ENCODE data around the gene SEMA4F.
"Not testable (repeated sequence)": the region's sequence is repeated elsewhere in the genome, so short reads cannot be mapped to it uniquely, and the experiment has no call there.

Gene SEMA4F, protein sequence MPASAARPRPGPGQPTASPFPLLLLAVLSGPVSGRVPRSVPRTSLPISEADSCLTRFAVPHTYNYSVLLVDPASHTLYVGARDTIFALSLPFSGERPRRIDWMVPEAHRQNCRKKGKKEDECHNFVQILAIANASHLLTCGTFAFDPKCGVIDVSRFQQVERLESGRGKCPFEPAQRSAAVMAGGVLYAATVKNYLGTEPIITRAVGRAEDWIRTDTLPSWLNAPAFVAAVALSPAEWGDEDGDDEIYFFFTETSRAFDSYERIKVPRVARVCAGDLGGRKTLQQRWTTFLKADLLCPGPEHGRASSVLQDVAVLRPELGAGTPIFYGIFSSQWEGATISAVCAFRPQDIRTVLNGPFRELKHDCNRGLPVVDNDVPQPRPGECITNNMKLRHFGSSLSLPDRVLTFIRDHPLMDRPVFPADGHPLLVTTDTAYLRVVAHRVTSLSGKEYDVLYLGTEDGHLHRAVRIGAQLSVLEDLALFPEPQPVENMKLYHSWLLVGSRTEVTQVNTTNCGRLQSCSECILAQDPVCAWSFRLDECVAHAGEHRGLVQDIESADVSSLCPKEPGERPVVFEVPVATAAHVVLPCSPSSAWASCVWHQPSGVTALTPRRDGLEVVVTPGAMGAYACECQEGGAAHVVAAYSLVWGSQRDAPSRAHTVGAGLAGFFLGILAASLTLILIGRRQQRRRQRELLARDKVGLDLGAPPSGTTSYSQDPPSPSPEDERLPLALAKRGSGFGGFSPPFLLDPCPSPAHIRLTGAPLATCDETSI

DNA sequence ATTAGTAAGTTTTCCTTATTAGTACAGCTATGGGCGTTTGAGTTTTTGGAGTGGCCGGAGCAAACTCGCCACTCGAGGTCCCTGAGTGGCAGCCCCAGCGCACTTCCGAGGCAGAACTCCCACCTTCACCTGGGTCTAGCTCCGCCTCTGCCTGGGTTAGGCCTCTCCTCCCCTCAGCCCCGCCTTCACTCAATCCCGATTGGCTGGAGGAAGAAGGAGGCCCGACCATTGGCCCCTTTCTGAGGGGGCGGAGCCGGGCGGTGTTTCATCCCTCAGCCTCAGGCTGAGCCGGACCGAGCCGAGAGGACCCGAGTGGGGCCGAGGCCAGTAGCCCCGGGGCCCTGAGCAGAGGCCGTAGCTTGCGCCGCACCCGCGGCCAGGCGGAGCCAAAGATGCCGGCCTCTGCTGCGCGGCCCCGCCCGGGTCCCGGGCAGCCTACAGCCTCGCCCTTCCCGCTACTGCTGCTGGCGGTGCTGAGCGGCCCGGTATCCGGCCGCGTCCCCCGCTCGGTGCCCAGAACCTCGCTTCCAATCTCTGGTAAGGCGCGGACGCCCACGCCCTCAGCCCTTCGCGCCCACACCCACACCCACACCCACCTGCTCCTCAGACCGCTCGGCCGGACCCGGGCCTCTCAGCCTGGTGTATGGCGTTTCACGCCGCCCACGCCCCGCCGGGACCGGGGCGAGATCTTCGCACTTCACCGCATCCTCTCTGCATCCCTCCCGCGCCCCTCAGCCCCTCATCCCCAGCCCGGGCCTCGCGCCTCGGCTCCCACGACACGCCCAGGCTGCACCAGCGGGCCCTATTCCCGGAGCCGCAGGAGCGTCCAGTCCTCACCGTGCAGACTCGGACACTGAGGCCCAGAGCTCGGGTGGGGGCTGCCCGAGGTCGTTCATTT, at the start of gene SEMA4F:
Gene SEMA4F, plus strand, starts transcription at position 263 of the 898 bp plus-strand sequence. Its CDS starts 130 bp downstream, at position 393.
- peak; percentile 80 for DNase-seq (ENCODE audit: low read depth, low spot score)

DNA sequence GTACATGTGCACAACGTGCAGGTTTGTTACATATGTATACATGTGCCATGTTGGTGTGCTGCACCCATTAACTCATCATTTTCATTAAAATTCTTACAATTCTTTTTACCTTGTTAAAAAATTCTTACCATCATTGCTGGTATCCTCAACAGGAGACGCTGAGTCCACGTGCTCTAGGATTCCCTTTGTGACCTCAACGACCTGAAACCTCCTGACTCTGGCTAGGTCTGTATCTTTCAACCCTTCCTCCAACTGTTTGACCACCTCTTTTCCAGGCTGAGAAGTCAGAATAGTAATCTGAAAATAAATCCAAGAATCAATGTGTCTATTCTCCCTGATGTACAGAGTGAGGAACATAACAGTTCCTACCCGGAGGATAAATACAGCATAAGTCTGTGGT, 47.1 kb upstream of the SEMA4F start:
- DNase-seq (ENCODE audit: low read depth, low spot score) = no peak

DNA sequence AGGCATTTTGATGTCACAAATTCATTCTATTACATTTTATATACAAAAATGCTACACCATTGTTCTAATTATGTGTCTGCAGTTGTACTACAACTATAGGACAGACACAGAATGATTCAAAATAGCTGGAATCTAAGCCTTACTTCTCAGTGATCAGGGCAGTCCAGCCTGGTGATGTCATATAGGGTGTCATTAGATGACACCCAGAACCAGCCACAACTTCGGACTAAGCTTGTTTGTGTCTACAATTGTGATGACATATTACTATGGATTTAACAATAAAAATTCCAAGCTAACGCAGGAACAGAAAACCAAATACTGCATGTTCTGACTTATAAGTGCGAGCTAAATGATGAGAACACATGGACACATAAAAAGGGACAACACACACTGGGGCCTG, 36.9 kb upstream of the SEMA4F start:
- no peak for DNase-seq (ENCODE audit: low read depth, low spot score)

DNA sequence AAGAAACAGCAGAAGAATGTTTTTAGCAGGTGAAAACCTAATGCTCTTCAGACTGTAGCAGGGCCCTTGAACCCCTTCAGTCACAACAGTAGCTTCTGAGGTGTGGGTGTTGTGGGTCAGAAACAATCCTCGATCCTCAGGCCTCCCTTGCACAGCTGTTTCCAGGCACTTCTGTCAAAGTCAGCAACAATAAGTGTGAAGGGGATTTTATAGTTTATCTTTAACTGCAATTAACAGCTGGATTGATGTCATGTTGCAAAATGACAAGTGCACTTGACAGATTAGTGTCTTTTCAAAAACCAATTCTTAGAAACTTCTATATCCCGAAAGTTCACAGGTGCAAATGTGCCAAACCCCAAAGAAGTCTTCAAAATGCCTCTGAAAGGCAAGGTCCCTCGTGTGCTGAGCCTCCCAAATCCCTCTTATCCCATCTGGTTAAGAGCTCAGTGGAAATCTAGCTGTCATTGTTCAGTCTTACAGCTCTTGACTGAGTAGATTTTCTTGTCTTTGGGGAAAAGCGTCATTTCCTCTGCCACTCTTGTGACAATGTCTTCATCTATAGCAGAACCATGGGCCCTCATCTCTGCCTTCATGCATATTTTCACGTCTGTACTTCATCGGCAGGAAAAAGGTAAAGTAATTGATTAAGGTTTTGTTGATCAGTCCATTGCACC, 35.5 kb upstream of the SEMA4F start:
- DNase-seq (ENCODE audit: low read depth, low spot score) = no peak

DNA sequence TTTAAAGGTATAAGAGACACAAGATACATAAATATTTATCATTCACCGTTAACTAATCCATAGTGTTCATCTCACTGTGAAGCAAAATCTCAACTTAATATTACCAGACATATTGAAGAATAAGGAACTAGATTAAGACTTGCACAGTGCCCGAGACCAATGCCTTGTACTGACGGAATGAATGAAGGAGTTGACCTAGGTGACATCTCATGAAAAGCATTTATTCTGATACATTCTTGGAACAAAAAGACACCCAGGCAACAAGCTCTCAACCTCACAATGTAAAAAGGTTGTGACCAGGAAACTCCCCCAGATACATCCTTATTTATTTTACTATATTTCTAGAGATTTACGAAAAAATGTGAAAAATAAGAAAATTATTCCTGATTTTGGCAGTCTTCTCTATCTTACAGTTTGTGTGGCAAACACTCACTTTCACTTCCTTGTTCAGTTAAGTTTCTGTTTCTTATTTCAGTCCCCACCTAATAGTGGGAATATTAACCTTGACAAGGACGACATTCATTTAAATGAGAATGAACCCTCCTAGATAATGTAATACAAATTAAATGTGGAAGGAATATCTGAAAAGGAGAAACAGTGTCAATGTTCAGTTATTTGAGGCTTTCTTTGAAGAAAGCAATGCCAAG, 34.3 kb upstream of the SEMA4F start:
- no peak for DNase-seq (ENCODE audit: low read depth, low spot score)

DNA sequence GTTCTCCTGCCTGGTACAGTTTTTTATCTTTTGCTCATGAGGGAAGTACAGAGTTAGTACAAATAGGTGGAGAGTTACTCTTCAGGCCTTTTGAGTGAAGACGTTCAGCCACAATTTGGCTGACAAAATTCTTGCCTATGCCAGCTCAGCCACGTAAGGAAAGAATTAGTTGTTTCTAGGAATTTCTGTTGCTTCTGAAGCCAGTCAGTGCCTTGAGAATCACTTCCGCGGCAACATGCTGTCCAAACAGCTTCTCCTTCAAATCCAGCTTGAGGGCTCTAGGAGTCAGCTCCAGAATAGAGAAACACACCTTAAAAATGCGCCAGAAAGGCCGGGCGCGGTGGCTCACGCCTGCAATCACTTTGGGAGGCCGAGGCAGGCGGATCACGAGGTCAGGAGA, 33.4 kb upstream of the SEMA4F start:
- DNase-seq (ENCODE audit: low read depth, low spot score) = no peak

DNA sequence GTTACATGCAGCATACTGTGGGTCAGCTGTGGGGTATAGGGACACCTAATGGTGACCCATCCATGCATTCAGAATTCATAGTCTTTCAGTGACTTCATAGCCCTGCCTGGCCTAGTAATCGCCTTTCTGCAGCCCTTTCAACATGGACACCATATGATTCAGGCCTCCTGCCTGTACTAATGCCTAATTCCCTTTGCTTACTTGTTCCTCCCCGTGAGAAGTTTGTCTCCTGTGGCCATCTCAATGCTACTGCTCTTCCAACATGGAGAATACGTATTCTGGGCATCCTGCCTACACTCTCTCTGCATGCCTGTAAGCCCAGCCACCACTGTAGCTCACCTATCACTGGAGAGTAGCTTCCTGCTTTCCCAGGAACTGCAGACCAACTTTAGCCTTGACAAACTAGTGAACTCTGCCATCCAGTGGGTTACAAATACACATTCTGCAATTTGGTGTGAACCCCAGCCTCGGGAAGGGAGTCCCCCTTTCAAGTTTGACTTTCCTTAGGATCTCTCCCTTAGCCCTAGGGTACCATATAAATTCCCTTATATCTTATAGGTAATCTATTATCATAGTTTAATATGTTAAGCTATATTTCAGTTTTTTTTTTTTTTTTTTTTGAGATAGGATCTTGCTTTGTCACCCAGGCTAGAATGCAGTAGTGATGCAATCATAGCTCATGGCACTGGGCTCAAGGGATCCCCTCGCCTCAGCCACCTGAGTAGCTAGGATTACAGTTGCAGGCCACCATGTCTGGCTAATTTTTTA, 28.2 kb upstream of the SEMA4F start:
- no peak for DNase-seq (ENCODE audit: low read depth, low spot score)

DNA sequence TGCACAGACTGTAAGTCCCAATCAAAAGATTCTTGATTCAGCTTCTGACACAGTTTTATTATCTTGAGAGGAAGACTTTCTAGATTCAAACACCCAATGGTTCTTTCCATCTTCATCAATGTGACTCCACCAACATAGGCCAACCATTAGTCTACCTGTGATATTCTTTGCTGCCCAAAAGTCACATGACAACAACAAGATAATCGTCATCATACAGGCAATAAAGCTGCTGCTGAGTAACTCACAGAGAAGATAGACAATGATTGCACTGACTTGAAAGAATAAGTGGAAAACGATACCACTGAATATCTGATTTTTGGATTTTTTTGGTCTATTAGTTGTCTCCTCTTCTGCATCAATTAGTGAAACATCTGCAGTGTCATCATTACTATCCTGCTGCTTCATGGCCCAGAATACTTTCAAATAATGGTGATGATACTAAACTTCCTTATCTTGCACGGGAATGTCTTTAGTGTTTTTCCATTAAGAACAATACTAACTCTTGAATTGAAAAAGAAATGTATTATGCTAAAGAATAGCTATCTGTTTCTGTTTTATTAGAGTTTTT, 25.4 kb upstream of the SEMA4F start:
- DNase-seq (ENCODE audit: low read depth, low spot score) = no peak

DNA sequence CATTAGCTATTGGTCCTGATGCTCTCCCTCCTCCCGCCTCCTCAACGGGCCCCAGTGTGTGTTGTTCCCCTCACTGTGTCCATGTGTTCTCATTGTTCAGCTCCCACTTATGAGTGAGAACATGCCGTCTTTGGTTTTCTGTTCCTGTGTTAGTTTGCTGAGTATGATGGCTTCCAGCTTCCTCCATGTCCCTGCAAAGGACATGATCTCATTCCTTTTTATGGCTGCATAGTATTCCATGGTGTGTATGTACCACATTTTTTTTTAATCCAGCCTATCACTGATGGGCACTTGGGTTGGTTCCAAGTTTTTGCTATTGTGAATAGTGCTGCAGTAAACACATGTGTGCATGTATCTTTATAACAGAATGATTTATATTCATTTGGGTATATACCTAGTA, 23.6 kb upstream of the SEMA4F start:
- not testable (repeated sequence) for DNase-seq (ENCODE audit: low read depth, low spot score)

DNA sequence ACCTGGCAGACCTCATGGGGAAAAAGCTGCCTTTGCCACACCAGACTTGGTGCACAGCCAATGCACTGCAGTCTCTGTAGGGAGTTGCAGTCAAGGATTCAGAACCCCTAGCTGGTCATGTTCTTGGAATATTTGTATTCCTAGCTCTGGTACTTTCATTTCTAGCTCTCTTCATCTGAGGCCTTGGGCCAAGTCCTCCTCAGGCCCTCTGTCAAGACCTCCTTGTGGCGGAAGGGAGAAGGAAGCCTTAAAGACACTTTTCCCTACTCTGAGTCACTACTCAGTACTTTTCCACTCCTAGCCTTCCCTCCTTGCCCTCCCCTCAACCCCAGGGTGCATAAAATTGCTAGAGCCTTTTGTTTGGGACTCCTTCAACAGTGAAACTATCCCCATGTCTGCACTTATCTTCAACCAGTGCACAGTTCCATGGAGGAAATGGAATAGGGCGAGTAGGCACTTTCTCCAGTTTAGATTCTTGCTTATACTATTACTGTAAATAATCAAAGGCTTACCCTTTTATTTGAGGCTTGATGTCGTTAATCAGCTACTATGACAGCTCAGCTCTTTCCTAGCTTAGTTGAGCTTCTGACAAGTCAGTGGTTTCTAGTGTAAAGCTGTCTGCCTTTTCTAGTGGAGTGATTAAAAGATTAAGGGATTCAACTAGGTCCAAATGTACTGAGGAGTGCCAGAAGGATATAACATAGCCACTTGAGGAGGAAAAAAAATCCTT, 21.7 kb upstream of the SEMA4F start:
- no peak for DNase-seq (ENCODE audit: low read depth, low spot score)

DNA sequence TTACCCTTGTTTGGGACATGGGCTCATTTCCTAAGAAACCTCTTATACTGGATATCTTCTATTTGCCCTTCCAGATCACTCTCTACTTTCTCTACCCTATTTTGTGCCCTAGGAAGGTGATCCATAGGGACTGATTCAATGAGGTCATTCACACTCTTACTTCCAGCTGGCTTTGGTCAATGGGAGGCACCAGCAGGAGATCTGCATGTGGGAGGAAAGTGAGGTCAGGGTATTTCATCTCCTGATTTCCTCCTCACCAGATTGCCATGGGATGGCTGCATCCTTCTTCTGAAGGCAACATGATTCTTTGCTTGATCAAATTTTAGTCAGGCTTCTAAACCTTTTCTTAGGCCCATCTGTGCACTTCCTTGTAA, 21.1 kb upstream of the SEMA4F start:
- no peak for DNase-seq (ENCODE audit: low read depth, low spot score)

DNA sequence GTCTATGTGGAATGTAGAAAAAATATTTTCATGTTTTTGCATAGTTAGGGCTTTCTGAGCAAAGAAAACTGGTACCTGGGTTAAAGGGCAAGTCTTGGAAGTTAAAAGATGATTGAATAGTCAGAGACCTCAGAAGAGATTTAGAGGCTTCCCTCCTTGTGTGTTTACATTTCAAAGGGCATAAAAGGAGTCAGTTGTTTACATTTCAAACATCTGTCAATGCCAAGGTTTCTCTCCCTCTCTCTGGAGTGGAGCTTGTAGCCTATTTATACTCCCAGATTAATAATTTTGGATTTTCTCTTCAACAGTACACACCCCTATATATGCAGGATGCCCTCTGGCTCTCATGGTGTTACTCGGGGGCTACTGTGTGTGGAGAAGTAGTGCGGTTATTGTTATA, 14.5 kb upstream of the SEMA4F start:
- DNase-seq (ENCODE audit: low read depth, low spot score) = no peak

DNA sequence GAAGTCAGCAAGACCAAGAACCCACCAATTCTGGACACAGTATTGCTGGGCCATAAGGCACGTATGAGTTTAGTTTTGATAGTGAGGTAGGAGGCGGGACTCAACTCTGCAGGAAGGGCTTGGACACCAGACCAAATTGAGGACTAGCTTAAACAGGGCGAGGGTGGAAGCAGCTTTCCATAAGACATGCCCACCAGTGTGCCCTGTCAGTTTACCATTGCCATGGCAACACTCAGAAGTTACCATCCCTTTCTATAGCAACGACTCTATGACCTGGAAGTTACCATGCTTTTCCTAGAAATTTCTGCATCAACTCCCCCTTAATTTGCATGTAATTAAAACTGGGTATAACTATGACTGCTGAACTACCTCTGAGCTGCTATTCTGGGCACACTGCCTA, 8.7 kb upstream of the SEMA4F start:
- DNase-seq (ENCODE audit: low read depth, low spot score) = no peak

DNA sequence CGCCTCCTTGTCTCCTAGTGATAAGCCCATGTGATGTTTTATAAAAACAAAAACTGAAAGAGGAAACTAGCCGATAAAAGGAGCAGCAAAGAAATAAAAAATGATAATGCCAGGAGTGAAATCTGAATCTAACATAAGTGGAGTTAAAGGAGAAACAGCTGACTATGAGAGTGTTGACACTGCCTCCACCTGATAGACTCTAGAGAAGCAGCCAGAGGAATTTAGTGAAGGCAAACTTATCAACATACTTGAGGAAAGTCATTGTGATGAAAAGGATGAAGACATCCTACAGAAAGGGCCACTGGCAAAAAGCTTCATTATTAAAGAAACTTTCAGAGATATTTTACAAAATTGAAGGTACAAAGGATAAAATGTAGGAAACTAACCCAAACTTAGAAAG, 7.8 kb upstream of the SEMA4F start:
- DNase-seq (ENCODE audit: low read depth, low spot score) = no peak

DNA sequence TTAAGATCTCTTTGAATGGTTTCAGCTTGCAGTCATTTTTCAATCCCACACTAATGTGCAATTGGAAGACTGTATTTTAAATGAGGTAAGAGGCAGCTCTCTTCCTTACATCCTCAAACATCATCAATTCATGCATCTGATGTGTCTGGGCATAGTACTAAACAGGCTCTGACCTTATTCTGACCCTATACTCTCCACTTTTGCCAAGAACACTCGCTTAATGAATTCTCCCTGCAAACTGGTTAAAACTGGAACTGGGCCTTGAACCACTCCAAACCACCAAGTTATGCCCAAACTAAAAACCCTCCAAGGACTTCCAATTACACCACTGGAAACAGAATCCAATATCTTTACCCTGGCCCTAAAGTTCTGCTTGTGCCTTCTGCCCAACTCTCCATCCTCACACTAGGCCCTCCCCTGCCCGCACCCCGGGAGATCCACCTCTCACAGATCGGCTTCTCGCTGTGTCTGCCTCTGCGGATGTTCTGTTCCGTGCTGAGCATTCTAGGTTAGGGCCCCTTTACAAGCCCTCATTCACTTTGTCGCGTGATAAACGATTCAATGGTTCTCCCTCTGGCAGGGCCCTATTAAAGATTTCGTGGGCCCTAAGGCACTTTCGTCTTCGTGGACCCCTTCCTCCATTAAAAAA, 7.1 kb upstream of the SEMA4F start:
- DNase-seq (ENCODE audit: low read depth, low spot score) = no peak

DNA sequence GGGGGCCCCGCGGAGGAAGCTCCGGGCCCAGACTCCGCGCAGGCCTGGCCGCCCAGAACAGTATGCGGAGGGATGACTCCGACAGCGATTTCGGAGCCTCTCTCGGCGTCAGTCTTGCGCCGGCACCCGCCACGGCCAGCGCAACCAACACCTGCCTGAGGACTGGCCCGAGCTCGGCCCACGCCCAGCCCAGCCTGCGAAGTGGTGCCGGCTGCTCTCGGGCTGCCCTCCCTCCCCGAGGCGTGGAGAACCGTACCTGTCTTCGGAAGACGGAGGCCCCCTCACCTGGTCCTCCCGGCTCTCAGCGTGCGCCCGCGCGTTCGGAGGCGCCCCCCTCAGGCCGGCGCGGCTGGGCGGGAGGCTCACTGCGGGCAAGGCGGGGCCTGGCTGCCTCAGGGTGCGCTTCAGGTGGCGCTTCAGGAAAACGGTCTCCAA, 6.0 kb upstream of the SEMA4F start, which contains the start of gene M1AP:
Gene M1AP, minus strand, starts transcription at position 322 of the 435 bp plus-strand sequence. CDS start 8,055 bp downstream, outside the sequence.
- DNase-seq (ENCODE audit: low read depth, low spot score) = no peak

DNA sequence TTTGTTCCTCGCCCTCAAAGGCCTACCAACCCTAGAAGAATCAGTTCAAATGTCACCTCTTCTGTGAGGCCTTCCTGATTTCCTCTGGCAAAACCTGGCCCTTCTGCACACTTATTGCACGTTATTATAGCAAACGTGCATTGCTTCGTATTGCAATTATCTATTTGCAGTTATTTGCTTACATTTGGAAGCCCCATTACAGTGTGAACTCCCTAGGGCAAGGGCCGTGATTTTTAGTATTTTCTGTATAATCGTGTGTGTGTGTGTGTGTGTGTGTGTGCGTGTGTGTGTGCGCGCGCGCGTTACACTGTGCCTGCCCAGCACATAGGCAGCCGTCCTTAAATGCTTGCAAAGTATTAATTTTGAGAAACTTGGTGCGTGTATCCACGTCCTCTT, 460 bp upstream of the SEMA4F start:
- no peak for DNase-seq (ENCODE audit: low read depth, low spot score)

DNA sequence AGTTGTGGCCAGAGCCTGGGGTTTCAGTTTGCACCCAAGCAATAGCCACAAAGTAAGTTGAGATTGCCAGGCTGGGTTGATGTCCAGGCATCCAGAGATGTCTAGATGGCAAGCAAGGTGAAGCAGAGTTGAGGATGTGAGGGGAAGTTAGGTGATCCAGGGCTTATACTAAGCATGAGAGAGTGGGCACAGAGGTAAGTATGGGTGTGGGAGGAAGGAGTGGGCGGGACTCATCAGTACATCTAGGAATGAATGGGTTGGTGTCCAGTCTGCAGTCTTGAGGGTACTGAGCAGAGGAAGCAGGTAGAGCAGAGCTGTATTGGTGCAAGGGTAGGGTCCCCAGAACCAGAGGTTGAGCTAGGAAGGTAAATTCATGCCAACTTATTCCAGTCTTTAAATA, 1.5 kb downstream of the SEMA4F start:
- no peak for DNase-seq (ENCODE audit: low read depth, low spot score)

Measured in smooth muscle cell of the brain vasculature (primary cell).